ENCODE measurements around the gene AKAP8.
"Not testable (repeated sequence)": the region's sequence is repeated elsewhere in the genome, so short reads cannot be mapped to it uniquely, and the experiment has no call there.

The AKAP8 gene

GRCh38 chr19:15418579-15419412 is 39.2 kb upstream of the AKAP8 start, which contains the start of gene AKAP8L:
Gene AKAP8L, minus strand, starts transcription at chr19:15418988. Its CDS starts 65 bp downstream, at chr19:15418923.
- Histone ChIP-seq H3K4me3 (ENCODE audit: insufficient read length, low read depth) (peak within 1 kb of the TSS; percentile 98), H3K9me3 (ENCODE audit: insufficient read depth, low read length) (peaks cover 9% of the 10 kb centered on the region; the same call in 1 of the 2 replicates), H3K9ac (ENCODE audit: insufficient read length, low read depth) (peak within 1 kb of the TSS; percentile 99), H3K4me1 (ENCODE audit: insufficient read depth, insufficient read length) (peaks cover 8% of the 10 kb centered on the region), H3K27me3 (ENCODE audit: insufficient read depth, insufficient read length) (no peaks in the 10 kb centered on the region), H3K36me3 (ENCODE audit: insufficient read depth, insufficient read length, low read length) (peaks cover 54% of the 10 kb centered on the region)
- TF ChIP-seq YY1 (IDR thresholded peaks at IDR 0.05; ENCODE audit: insufficient read depth, insufficient read length) (peak; percentile 76), ZNF274 (IDR thresholded peaks at IDR 0.05; ENCODE audit: low read depth, low read length) (no peak)
- peak; percentile 100 for DNase-seq (ENCODE audit: low read depth, low spot score)

DNA sequence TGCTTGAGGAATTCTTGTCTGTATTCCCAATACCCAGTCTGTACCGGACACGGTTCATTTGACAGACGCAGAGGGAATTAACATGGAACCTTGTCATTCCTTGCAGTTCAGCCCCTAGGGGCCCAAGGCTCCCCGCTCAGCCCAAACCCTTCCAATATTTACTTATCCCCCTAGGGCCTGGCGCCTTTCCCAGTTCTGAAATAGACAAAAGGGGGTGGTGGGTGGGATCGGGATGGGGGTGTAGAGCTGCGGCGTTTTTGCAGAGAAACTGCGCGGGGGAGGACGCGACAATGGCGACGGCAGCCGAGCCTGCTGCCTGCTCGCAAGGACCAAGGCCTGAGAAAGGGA is 38.6 kb upstream of the AKAP8 start:
- no peak for DNase-seq (ENCODE audit: low read depth, low spot score)
- peaks cover 3% of the 10 kb centered on the region; the same call in 1 of the 2 replicates for H3K9me3 ChIP-seq (ENCODE audit: insufficient read depth, low read length)
- peaks cover 50% of the 10 kb centered on the region for H3K36me3 ChIP-seq (ENCODE audit: insufficient read depth, insufficient read length, low read length)
- peak overlapping the region; percentile 99 for H3K9ac ChIP-seq (ENCODE audit: insufficient read length, low read depth)
- H3K27me3 ChIP-seq (ENCODE audit: insufficient read depth, insufficient read length) = no peaks in the 10 kb centered on the region
- no peak for TF ChIP-seq ZNF274 (IDR thresholded peaks at IDR 0.05; ENCODE audit: low read depth, low read length)
- TF ChIP-seq YY1 (IDR thresholded peaks at IDR 0.05; ENCODE audit: insufficient read depth, insufficient read length) = no peak
- no peak for TF ChIP-seq SUZ12 (IDR thresholded peaks at IDR 0.05; ENCODE audit: extremely low read depth, insufficient read depth, insufficient read length)
- peak overlapping the region; percentile 98 for H3K4me3 ChIP-seq (ENCODE audit: insufficient read length, low read depth)
- peaks cover 8% of the 10 kb centered on the region for H3K4me1 ChIP-seq (ENCODE audit: insufficient read depth, insufficient read length)

GRCh38 chr19:15417699-15418098 is 38.1 kb upstream of the AKAP8 start:
- H3K9me3 ChIP-seq (ENCODE audit: insufficient read depth, low read length) = no peaks in the 10 kb centered on the region
- H3K9ac ChIP-seq (ENCODE audit: insufficient read length, low read depth) = peak overlapping the region; percentile 99
- peaks cover 50% of the 10 kb centered on the region for H3K36me3 ChIP-seq (ENCODE audit: insufficient read depth, insufficient read length, low read length)
- peak overlapping the region; percentile 98 for H3K4me3 ChIP-seq (ENCODE audit: insufficient read length, low read depth)
- no peaks in the 10 kb centered on the region for H3K27me3 ChIP-seq (ENCODE audit: insufficient read depth, insufficient read length)
- no peak for DNase-seq (ENCODE audit: low read depth, low spot score)
- TF ChIP-seq ZNF274 (IDR thresholded peaks at IDR 0.05; ENCODE audit: low read depth, low read length) (no peak), SUZ12 (IDR thresholded peaks at IDR 0.05; ENCODE audit: extremely low read depth, insufficient read depth, insufficient read length) (no peak), YY1 (IDR thresholded peaks at IDR 0.05; ENCODE audit: insufficient read depth, insufficient read length) (no peak)
- H3K4me1 ChIP-seq (ENCODE audit: insufficient read depth, insufficient read length) = peaks cover 8% of the 10 kb centered on the region

GRCh38 chr19:15412832-15413231 is 33.2 kb upstream of the AKAP8 start:
- TF ChIP-seq ZNF274 (IDR thresholded peaks at IDR 0.05; ENCODE audit: low read depth, low read length) (no peak), SUZ12 (IDR thresholded peaks at IDR 0.05; ENCODE audit: extremely low read depth, insufficient read depth, insufficient read length) (no peak), YY1 (IDR thresholded peaks at IDR 0.05; ENCODE audit: insufficient read depth, insufficient read length) (no peak)
- no peak overlapping the region for H3K4me3 ChIP-seq (ENCODE audit: insufficient read length, low read depth)
- no peaks in the 10 kb centered on the region for H3K9me3 ChIP-seq (ENCODE audit: insufficient read depth, low read length)
- no peak overlapping the region for H3K9ac ChIP-seq (ENCODE audit: insufficient read length, low read depth)
- no peaks in the 10 kb centered on the region for H3K27me3 ChIP-seq (ENCODE audit: insufficient read depth, insufficient read length)
- H3K36me3 ChIP-seq (ENCODE audit: insufficient read depth, insufficient read length, low read length) = peaks cover 55% of the 10 kb centered on the region
- peaks cover 8% of the 10 kb centered on the region for H3K4me1 ChIP-seq (ENCODE audit: insufficient read depth, insufficient read length)
- no peak for DNase-seq (ENCODE audit: low read depth, low spot score)

DNA sequence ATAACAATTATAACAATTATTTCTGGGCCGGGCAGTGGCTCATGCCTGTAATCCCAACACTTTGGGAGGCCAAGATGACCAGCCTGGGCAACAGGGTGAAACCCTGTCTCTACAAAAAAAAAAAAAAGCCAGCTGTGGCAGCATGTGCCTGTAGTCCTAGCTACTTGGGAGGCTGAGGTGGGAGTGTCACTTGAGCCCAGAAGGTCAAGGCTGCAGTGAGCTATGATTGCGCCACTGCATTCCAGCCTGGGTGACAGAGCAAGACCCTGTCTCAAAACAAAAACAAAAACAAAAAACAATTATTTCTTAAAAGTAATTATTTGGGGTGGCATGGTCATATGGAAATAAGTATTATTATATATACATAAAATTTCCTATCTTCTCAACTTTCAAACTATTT is 31.8 kb upstream of the AKAP8 start:
- DNase-seq (ENCODE audit: low read depth, low spot score); H3K4me3 ChIP-seq (ENCODE audit: insufficient read length, low read depth); H3K9ac ChIP-seq (ENCODE audit: insufficient read length, low read depth); H3K9me3 ChIP-seq (ENCODE audit: insufficient read depth, low read length); H3K27me3 ChIP-seq (ENCODE audit: insufficient read depth, insufficient read length); H3K4me1 ChIP-seq (ENCODE audit: insufficient read depth, insufficient read length): not testable (repeated sequence)
- peaks cover 53% of the 10 kb centered on the region for H3K36me3 ChIP-seq (ENCODE audit: insufficient read depth, insufficient read length, low read length)

GRCh38 chr19:15404780-15405211 is 25.2 kb upstream of the AKAP8 start:
- Histone ChIP-seq H3K9ac (ENCODE audit: insufficient read length, low read depth) (no peak overlapping the region), H3K4me3 (ENCODE audit: insufficient read length, low read depth) (no peak overlapping the region), H3K9me3 (ENCODE audit: insufficient read depth, low read length) (no peaks in the 10 kb centered on the region), H3K27me3 (ENCODE audit: insufficient read depth, insufficient read length) (no peaks in the 10 kb centered on the region), H3K4me1 (ENCODE audit: insufficient read depth, insufficient read length) (peaks cover 26% of the 10 kb centered on the region), H3K36me3 (ENCODE audit: insufficient read depth, insufficient read length, low read length) (peaks cover 75% of the 10 kb centered on the region)
- no peak for TF ChIP-seq SUZ12 (IDR thresholded peaks at IDR 0.05; ENCODE audit: extremely low read depth, insufficient read depth, insufficient read length)
- TF ChIP-seq ZNF274 (IDR thresholded peaks at IDR 0.05; ENCODE audit: low read depth, low read length) = no peak
- no peak for TF ChIP-seq YY1 (IDR thresholded peaks at IDR 0.05; ENCODE audit: insufficient read depth, insufficient read length)
- DNase-seq (ENCODE audit: low read depth, low spot score) = no peak

DNA sequence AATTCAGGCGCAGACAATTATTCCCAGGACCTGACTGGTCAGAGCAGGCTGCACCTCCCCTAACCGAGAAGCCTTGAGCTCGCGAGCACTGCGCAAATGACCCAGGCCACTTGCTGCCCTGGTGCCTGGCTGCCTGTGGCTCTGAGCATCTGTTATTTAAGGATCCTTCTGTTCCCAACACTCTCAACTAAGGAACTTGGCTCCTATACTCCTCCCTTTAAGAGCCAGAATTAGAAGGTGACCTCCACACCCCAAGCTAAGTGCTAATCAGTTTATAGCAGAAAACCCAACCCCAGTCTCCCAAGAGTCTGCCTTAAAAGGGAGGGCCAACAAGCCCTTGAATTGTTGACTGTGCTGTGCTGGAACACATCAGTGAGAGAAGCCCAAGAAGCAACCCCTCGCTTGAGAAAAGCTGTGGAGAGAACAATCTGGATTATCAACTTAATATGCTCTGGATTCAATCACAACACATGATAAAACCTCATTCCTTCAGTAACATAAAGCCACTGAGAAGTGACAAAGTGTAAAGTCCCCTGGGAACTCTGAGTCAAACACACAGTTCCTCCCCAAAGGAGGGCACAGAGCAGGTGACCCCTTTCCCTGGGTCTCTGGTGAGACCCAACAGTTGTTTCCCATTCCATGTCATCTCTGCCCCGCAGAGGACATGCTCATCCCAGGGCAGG is 24.7 kb upstream of the AKAP8 start:
- TF ChIP-seq YY1 (IDR thresholded peaks at IDR 0.05; ENCODE audit: insufficient read depth, insufficient read length) = no peak
- TF ChIP-seq SUZ12 (IDR thresholded peaks at IDR 0.05; ENCODE audit: extremely low read depth, insufficient read depth, insufficient read length) = no peak
- no peak for TF ChIP-seq ZNF274 (IDR thresholded peaks at IDR 0.05; ENCODE audit: low read depth, low read length)
- Histone ChIP-seq H3K4me3 (ENCODE audit: insufficient read length, low read depth) (no peak overlapping the region), H3K27me3 (ENCODE audit: insufficient read depth, insufficient read length) (no peaks in the 10 kb centered on the region), H3K9me3 (ENCODE audit: insufficient read depth, low read length) (no peaks in the 10 kb centered on the region), H3K4me1 (ENCODE audit: insufficient read depth, insufficient read length) (peaks cover 28% of the 10 kb centered on the region), H3K36me3 (ENCODE audit: insufficient read depth, insufficient read length, low read length) (peaks cover 75% of the 10 kb centered on the region), H3K9ac (ENCODE audit: insufficient read length, low read depth) (no peak overlapping the region)
- DNase-seq (ENCODE audit: low read depth, low spot score) = no peak

Measured in NT2/D1 (cell line).